Endothelial cell of hepatic sinusoid (primary cell): Measurements from ENCODE around the gene FAM114A1.

Source experiments
- in situ Hi-C: cut with HindIII; loops from 2 replicates; pipeline ENCODE4 v1.10.0; 2017; ENCODE audit warnings: low sequenced_read_pairs

The FAM114A1 gene

GRCh38 chr4:38990241-38990640, 122.6 kb downstream of the FAM114A1 start:
- in situ Hi-C loops: loop anchor here (10.0 kb wide), 1 partner anchor 65 kb away; no protein-coding TSS in a partner anchor

- in situ Hi-C loops: loop anchor here (10.0 kb wide), 1 partner anchor 61 kb away; no protein-coding TSS in a partner anchor
Observed at GRCh38 chr4:38993683-38994082, 126.1 kb downstream of the FAM114A1 start.

GRCh38 chr4:38994135-38994534, 126.5 kb downstream of the FAM114A1 start:
- in situ Hi-C loops: loop anchor here (10.0 kb wide), 1 partner anchor 61 kb away; no protein-coding TSS in a partner anchor
